ENCODE results near the gene NARF.

GRCh38 chr17:82519971-82520903, 61.7 kb downstream of the NARF start:
- TF ChIP-seq CTCF (IDR thresholded peaks at IDR 0.05) (no peak), POLR2A (IDR thresholded peaks at IDR 0.05) (no peak)

Measured in uterus (tissue), 2 donors.